Islet precursor cell (in vitro differentiated cells): Measurements from ENCODE around the gene CELA3A.
"Not testable (repeated sequence)": the region's sequence is repeated elsewhere in the genome, so short reads cannot be mapped to it uniquely, and the experiment has no call there.

Experiments
- DNase-seq: peaks from one replicate; pipeline ENCODE4 v3.0.0-alpha.2; 2018

CELA3A gene

DNA sequence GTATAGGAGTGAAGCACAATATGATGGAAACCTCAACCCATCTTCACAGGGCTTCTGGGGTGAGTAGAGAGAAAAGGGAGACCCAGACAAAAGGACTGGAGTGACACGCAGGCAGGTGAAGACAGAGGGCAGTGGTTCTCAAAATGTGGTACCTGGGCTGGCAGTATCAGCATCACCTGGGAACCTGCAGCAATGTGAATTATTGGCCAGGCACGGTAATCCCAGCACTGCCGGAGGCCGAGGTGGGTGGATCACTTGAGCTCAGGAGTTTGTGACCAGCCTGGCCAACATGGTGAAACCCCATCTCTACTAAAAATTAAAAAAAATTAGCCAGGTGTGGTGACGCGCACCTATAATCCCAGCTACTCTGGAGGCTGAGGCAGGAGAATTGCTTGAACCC, 19.3 kb upstream of the CELA3A start:
- DNase-seq = not testable (repeated sequence)

DNA sequence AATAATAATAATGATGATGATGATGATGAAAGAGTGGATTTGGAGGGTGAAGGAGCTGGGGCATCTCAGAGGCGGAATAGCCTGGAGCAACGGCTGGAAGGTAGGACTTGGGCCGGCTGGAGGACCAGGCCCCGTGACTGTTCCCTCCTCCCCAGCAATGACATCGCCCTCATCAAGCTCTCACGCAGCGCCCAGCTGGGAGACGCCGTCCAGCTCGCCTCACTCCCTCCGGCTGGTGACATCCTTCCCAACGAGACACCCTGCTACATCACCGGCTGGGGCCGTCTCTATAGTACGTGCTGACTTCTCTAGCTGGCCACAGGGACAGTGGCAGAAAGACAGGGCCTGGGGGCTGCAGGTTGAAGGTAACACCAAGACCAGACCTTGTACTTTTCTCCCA, 17.9 kb upstream of the CELA3A start:
- DNase-seq = not testable (repeated sequence)

DNA sequence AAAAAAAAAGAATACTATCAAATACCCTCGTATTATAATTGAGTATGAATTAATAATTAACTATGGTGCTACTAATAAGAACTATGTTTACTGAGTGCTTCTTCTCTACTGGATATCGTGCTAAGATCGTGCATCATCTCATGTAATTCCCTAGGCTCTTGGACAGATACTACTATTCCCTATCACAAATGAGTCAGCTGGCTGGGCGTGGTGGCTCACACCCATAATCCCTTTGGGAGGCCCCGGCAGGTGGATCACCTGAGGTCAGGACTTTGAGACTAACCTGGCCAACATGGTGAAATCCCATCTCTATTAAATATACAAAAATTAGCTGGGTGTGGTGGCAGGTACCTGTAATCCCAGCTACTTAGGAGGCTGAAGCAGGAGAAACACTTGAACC, 15.6 kb upstream of the CELA3A start:
- DNase-seq = not testable (repeated sequence)

DNA sequence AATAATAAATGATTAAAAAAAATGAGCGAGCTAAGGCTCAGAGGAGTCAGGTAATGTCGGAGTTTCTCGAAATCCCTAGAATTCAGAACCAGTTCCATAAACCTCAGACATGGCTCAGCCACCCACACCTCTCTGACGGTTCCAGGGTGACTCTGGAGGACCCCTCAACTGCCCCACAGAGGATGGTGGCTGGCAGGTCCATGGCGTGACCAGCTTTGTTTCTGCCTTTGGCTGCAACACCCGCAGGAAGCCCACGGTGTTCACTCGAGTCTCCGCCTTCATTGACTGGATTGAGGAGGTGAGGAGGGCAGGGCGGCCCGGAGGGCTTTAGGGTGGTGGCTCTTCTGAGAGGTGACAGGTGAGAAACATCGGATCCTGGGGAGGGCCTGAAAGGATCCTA, 15.1 kb upstream of the CELA3A start:
- not testable (repeated sequence) for DNase-seq

DNA sequence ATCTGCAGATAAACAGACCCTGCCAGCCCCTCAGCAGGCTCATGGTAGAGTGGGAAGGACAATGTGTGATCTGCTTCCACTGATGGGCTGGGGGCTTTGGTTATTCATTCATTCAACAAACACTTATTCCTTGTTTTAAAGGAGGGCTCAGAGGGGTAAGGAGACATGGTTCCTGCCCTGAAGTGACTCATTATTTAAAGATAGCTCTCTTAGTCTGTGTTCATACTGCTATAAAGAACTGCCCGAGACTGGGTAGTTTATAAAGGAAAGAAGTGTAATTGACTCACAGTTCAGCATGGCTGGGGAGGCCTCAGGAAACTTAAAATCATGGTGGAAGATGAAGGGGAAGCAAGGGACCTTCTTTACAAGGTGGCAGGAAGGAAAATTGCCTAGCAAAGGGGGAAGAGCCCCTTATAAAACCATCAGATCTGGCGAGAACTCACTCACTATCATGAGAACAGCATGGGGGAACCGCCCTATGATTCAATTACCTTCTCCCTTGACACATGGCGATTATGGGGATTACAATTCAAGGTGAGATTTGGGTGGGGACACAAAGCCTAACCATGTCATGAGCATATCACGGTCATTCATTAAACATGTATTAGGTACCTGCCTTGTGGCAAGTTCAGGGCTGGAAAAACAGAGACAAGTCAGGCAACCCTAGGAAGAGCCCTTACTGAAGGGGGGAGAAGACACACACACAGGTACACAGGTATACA, 11.6 kb upstream of the CELA3A start:
- DNase-seq = not testable (repeated sequence)

DNA sequence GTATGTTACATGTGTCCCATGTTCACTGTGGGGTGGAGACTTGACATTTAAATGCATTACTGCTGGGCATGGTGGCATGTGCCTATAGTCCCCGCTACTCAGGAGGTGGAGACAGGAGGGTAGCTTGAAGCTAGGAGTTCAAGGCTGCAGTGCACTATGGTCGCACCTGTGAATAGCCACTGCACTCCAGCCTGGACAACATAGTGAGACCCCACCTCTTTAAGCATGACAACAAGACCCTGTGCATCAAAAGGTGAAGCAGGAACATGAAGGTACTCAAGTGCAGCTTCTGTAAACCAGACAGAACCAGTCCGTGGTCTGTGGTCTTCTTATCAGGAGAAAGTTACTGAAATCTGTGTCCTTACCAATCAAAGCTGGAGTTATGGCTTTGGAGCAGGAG, 9.3 kb upstream of the CELA3A start:
- not testable (repeated sequence) for DNase-seq

DNA sequence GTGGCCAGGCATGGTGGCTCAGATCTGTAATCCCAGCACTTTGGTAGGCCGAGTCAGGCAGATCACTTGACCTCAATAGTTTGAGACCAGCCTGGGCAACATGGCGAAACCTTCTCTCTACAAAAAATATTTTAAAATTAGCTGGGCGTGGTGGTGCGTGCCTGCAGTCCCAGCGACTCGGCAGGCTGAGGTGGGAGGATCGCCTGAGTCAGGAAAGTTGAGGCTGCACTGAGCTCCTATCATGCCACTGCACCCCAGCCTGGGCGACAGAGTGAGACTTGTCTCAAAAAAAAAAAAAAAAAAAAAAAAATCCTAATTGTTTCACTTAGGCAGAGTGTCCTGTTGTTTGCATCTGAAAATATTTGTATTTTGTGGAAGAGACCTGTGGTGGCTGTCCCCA, 6.7 kb upstream of the CELA3A start:
- not testable (repeated sequence) for DNase-seq

DNA sequence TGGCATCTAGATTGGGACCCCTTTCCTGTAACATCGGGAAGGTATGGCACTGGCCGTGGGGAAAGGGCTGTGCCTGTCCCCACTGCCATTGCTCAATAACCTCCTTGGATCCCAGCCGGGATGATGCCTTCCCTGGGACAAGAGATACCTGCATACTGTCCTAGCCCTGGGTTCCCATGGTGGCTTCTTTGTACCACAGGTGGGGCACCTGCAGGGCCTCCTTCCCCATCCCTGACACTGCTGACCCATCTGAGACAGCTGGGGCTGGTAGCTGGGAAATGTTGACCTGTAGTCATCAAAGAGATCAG, 4.8 kb upstream of the CELA3A start:
- not testable (repeated sequence) for DNase-seq

DNA sequence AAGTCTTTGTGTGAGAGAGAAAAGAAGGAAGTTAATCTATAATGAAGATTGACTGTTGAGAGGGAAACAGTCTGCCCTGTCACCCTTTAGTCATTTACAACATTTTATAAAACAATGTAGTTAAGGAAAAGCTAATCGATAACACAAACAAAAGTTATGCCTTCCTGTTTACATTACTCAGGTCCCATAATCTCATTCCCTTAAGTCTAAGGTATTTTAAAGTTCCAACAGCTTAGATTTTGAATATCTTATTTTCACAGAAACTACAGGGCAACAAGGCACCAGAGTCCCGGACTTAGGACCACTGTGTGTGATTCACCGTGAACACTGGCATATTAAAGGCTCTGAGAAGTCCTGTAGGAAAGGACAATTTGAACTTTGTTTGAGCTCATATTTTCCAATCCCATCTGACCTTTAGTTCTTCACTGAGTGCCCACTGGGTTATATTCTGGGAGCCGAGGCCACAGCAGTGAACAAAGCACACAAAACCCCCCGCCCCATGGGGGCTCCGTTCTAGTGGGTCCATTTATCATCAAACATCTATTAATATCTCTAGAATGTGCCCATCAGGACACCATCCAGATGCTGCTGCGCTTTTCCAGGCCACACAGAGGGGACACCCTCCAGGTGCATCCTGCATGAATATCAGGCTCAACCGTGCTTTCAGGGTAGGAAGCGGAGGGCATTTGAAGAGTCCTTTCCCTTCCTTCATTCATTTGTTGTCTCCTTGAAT, 3.4 kb upstream of the CELA3A start:
- not testable (repeated sequence) for DNase-seq

DNA sequence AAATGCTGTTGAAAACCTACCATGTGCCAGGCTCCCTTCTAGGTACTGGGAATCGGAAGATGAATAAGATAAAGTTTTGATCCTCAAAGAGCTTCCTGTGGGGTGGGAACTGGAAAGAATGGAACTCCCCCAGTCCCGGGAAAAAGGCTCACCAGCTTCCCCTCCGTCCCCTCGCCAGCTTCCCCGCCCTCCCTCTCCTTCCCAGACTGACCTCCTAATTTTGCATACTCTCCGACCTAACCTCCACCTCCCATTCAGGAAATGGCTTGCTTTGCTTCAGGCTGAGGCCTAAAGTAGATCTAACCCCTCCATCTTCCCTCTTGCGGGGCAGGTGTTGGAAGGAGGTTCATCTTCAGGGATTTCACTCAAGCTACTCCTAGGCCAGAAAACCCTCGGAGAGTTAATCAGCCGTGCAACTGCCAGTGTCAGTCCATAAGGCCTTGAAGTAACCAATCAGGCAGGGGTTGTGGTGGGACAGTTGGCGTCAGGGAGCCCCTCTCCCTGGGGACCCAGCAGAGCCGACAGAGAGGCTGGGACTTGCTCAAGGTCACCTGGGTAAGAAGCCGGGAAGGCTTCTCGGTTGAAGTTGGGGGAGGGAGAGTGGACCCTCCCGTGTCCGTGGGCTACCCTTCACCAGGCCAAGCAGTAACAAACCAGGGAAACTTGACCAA, 2.7 kb upstream of the CELA3A start:
- not testable (repeated sequence) for DNase-seq

DNA sequence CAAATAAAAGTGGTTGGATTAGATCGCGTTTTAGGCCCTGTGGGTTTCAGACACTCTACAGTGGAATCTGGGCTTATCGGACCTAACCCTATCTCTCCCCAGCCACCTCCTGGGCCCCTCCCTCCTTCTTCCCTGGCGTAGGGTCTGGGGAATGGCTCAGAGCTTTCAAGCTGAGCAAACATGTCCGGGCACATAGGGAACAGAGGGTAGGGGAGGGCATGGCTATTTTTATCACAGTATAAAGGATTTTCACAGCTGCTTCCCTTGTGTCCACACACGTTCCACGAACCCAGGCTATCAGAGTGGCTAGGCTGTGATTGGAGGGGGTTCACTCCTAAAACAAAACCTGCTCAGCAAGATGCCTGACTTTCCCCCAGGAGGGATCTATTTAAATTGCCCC, 1.8 kb upstream of the CELA3A start:
- DNase-seq = not testable (repeated sequence)

DNA sequence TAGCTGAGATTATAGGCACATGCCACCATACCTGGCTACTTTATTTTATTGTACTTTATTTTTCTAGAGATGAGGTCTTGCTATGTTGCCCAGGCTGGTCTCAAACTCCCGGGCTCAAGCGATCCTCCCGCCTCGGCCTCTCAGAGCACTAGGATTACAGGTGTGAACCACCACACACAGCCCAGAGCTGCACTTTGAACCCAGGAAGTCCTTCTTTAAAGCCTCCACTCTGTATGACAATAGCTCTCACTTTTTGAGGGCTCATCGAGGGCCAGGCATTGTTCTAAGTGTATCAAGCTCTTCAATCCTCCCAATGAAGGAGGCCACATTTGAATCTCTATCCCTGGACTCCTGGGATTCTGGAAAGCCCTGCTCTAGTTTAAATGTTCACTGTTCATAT, 1.0 kb downstream of the CELA3A start:
- not testable (repeated sequence) for DNase-seq

DNA sequence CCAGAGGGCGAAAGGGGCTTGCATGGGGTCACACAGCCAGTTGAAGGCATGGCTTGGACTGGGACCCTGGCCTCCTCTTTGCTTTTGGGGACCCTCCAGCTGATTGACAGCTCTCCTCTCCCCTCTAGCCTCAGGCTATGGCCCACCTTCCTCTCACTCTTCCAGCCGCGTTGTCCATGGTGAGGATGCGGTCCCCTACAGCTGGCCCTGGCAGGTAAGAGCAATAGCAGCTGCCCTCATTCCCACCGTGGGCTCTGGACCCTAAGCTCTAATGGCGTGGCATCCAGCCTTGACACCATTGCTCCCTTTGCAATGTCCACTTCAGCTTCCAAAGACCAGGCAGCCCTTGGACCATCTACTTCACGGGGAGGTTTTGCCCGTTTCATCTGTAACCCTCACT, 1.4 kb downstream of the CELA3A start:
- DNase-seq = not testable (repeated sequence)

DNA sequence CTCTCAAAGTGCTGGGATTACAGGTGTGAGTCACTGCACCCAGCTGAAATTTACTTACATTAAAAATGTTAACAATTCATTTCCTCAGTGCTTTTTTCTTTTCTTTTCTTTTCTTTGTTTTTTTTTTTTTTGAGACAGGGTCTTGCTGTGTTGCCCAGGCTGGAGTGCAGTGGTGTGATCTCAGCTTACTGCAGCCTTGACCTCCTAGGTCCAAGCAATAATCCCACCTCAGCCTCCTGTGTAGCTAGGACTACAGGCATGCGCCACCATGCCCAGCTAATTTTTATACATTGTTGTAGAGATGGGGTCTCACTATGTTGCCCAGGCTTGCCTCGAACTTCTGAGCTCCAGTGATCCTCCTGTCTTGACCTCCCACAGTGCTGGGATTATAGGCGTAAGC, 2.5 kb downstream of the CELA3A start:
- DNase-seq = not testable (repeated sequence)

DNA sequence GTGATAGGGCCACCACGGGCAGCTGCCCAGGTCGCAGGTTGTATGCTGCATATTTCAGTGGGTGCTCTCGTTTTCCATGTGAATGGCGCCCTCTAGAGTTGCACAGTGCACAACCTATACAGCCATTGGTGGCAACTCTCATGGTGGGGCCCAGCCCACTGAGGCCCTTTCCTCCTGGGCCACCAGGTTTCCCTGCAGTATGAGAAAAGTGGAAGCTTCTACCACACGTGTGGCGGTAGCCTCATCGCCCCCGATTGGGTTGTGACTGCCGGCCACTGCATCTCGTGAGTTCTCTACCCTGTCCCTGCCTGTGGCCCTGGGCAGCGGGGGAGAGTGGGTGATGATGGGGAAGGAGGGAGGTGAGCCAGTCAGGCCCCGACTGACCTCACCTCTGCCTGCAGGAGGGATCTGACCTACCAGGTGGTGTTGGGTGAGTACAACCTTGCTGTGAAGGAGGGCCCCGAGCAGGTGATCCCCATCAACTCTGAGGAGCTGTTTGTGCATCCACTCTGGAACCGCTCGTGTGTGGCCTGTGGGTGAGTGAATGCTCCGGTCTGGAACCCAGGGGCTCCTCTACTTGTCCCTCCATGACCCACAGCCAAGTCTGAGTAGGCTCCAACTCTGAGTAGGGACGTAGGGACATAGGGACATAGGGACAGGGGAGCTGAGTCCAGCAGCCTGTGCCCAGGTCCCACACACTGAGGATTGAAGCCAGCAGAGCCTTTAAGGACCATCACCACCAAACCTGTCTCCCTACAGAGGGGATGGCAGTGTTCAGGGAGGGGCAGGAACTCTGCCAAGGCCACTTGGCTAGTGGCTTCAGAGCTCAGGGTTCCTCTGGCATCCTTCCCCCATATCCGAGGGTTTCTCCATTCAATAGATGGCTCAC, 4.0 kb downstream of the CELA3A start:
- peak; percentile 63 for DNase-seq

DNA sequence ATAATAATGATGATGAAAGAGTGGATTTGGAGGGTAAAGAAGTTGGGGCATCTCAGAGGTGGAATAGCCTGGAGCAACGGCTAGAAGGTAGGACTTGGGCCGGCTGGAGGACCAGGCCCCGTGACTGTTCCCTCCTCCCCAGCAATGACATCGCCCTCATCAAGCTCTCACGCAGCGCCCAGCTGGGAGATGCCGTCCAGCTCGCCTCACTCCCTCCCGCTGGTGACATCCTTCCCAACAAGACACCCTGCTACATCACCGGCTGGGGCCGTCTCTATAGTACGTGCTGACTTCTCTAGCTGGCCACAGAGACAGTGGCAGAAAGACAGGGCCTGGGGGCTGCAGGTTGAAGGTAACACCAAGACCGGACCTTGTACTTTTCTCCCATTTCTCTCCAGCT, 5.3 kb downstream of the CELA3A start:
- not testable (repeated sequence) for DNase-seq

DNA sequence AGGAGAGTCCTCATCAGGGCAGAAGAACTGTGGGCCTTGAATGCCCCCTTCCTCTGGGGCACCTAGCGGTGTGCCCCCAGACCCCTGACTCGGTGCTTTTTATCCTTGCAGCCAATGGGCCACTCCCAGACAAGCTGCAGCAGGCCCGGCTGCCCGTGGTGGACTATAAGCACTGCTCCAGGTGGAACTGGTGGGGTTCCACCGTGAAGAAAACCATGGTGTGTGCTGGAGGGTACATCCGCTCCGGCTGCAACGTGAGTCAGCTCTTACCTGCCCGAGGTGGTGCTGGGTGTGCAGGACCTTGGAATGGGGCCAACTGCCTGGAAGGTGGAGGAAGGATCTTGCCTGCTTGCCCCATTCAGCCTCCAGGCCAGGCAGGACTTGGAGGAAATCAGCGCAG, 5.8 kb downstream of the CELA3A start:
- not testable (repeated sequence) for DNase-seq

DNA sequence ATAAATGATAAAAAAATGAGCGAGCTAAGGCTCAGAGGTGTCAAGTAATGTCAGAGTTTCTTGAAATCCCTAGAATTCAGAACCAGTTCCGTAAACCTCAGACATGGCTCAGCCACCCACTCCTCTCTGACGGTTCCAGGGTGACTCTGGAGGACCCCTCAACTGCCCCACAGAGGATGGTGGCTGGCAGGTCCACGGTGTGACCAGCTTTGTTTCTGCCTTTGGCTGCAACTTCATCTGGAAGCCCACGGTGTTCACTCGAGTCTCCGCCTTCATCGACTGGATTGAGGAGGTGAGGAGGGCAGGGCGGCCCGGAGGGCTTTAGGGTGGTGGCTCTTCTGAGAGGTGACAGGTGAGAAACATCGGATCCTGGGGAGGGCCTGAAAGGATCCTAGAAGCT, 8.1 kb downstream of the CELA3A start:
- DNase-seq = not testable (repeated sequence)

DNA sequence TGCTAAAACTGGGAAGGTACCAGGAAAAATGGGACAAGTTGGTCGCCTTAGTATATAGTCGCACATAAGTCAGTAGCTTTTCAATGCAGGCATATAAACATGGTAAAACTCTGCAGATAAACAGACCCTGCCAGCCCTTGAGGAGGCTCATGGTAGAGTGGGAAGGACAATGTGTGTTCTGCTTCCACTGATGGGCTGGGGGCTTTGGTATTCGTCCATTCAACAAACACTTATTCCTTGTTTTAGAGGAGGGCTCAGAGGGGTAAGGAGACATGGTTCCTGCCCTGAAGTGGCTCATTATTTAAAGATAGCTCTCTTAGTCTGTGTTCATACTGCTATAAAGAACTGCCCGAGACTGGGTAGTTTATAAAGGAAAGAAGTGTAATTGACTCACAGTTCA, 11.3 kb downstream of the CELA3A start:
- DNase-seq = not testable (repeated sequence)

DNA sequence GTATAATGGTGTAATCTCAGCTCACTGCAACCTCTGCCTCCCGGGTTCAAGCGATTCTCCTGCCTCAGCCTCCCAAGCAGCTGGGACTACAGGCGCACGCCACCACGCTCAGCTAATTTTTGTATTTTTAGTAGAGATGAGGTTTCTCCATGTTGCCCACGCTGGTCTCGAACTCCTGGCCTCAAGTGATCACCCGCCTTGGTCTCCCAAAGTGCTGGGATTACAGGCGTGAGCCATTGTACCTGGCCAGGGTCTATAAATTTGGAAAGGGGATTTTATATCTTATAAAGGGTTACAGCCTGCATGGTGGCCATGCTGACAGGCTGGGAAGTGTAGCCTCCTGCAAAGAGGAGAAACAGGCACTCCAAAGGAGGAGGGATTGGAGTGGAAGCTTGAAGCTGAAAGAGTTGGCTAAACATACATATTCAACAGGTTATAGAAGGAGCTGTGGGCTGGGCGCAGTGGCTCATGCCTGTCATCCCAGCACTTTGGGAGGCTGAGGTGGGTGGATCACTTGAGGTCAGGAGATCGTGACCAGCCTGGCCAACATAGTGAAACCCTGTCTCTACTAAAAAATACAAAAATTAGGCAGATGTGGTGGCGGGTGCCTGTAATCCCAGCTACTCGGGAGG, 13.2 kb downstream of the CELA3A start:
- DNase-seq = not testable (repeated sequence)

DNA sequence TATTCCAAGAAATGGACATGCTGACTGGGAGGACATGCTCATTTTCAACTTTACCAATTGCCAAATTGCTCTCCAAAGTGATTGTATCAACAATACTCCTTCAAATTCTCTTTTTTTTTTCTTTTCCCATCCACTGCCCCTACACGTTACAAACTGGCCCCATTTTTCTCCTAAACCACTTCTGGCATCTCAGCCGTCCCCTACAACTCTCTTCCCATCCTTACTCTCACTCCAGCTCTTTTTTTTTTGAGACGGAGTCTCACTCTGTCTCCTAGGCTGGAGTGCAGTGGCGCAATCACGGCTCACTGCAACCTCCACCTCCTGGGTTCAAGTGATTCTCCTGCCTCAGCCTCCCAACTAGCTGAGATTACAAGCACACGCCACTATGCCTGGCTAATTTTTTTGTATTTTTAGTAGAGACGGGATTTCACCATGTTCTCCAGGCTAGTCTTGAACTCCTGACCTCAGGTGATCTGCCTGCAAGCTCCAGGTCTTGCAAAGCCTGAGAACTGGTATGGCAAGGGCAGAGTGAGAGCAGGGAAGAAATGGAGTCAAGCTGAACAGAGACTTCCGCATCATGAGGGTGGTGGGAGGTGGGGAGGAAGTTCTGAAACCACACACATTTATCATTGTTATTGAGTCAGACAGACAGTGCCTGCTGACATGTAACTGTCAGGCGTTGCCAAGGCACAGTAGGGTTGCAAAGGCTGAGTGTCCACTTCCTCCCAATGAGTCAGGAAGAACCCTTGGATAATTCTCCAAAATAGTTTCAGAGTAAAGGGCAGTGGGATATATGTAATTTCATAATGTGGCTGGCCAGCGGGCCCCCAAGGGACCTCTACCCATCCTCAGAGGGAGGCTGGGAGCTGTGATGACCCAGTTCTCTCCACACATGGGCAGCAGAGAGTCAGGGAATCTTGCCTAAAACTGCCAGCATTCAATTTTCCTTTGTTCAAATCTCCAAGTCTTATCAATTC, 17.4 kb downstream of the CELA3A start:
- peak; percentile 81 for DNase-seq
